ENCODE measurements around the gene CAMK1G. TPM values are rescaled to one million over a fixed set of nuclear protein-coding genes. Genes with fewer than 3 reads are reported as not detected.
A peak's percentile ranks its signal among the peaks of the same experiment; 100 is the strongest.

The CAMK1G gene
- total and polyA plus RNA-seq, 5 donors from 2014 or later: not detected

- H3K9me3 ChIP-seq (ENCODE audit: control insufficient read depth in 2 of 2, low read length in 2 of 2): no peaks in the 10 kb centered on the region
- peaks cover 46% of the 10 kb centered on the region for H3K27me3 ChIP-seq (ENCODE audit: control insufficient read depth, insufficient read depth, low read length)
- no peaks in the 10 kb centered on the region for H3K4me1 ChIP-seq (ENCODE audit: control insufficient read depth, insufficient read depth, low read length, poor library complexity, severe bottlenecking)
- peaks cover 0 to 3% (median 0%) of the 10 kb centered on the region in 7 donors for H3K9me3 Mint-ChIP-seq
- no peak for DNase-seq
- H3K4me1 Mint-ChIP-seq: no peaks in the 10 kb centered on the region
- H3K4me3 ChIP-seq (ENCODE audit: low read depth, low read length): no peak overlapping the region
- H3K27ac ChIP-seq (ENCODE audit: insufficient read depth, low read length, poor library complexity, severe bottlenecking): no peak overlapping the region
- no peaks in the 10 kb centered on the region for H3K36me3 ChIP-seq (ENCODE audit: control insufficient read depth, insufficient read depth, low read length)
- no peak overlapping the region for H3K4me3 Mint-ChIP-seq
- no peaks in the 10 kb centered on the region for H3K36me3 Mint-ChIP-seq
- peaks cover 35% of the 10 kb centered on the region for H3K27me3 Mint-ChIP-seq
- H3K27ac Mint-ChIP-seq: no peak overlapping the region
- ATAC-seq (ENCODE audit: low read depth in 2 of 2): no peak
Measured at GRCh38 chr1:209585197-209585596, 1.7 kb downstream of the CAMK1G start.

GRCh38 chr1:209585672-209586071 is 2.2 kb downstream of the CAMK1G start:
- H3K4me1 Mint-ChIP-seq: no peaks in the 10 kb centered on the region
- DNase-seq (no peak), ATAC-seq (ENCODE audit: low read depth in 2 of 2) (no peak)
- peaks cover 40% of the 10 kb centered on the region for H3K27me3 Mint-ChIP-seq
- H3K36me3 ChIP-seq (ENCODE audit: control insufficient read depth, insufficient read depth, low read length): no peaks in the 10 kb centered on the region
- H3K9me3 Mint-ChIP-seq: peaks cover 0 to 3% (median 0%) of the 10 kb centered on the region in 7 donors
- no peaks in the 10 kb centered on the region for H3K36me3 Mint-ChIP-seq
- no peaks in the 10 kb centered on the region for H3K9me3 ChIP-seq (ENCODE audit: control insufficient read depth in 2 of 2, low read length in 2 of 2)
- peak overlapping the region in 1 of 4 donors; percentile 27 for H3K4me3 Mint-ChIP-seq
- H3K27me3 ChIP-seq (ENCODE audit: control insufficient read depth, insufficient read depth, low read length): peaks cover 43% of the 10 kb centered on the region
- H3K27ac ChIP-seq (ENCODE audit: insufficient read depth, low read length, poor library complexity, severe bottlenecking): no peak overlapping the region
- no peak overlapping the region for H3K4me3 ChIP-seq (ENCODE audit: low read depth, low read length)
- no peak overlapping the region for H3K27ac Mint-ChIP-seq
- H3K4me1 ChIP-seq (ENCODE audit: control insufficient read depth, insufficient read depth, low read length, poor library complexity, severe bottlenecking): no peaks in the 10 kb centered on the region

- no peaks in the 10 kb centered on the region for H3K36me3 Mint-ChIP-seq
- H3K9me3 ChIP-seq (ENCODE audit: control insufficient read depth in 2 of 2, low read length in 2 of 2): no peaks in the 10 kb centered on the region
- H3K9me3 Mint-ChIP-seq: peaks cover 0 to 3% (median 0%) of the 10 kb centered on the region in 7 donors
- no peaks in the 10 kb centered on the region for H3K4me1 Mint-ChIP-seq
- H3K27me3 Mint-ChIP-seq: peaks cover 46% of the 10 kb centered on the region
- H3K4me3 Mint-ChIP-seq: no peak overlapping the region
- H3K36me3 ChIP-seq (ENCODE audit: control insufficient read depth, insufficient read depth, low read length): no peaks in the 10 kb centered on the region
- peaks cover 39% of the 10 kb centered on the region for H3K27me3 ChIP-seq (ENCODE audit: control insufficient read depth, insufficient read depth, low read length)
- peak overlapping the region in 1 of 3 donors; percentile 29 for H3K27ac Mint-ChIP-seq
- no peaks in the 10 kb centered on the region for H3K4me1 ChIP-seq (ENCODE audit: control insufficient read depth, insufficient read depth, low read length, poor library complexity, severe bottlenecking)
- no peak overlapping the region for H3K4me3 ChIP-seq (ENCODE audit: low read depth, low read length)
- DNase-seq: no peak
- ATAC-seq (ENCODE audit: low read depth in 2 of 2): no peak
- no peak overlapping the region for H3K27ac ChIP-seq (ENCODE audit: insufficient read depth, low read length, poor library complexity, severe bottlenecking)
Measured at GRCh38 chr1:209586221-209586740, 2.8 kb downstream of the CAMK1G start.

- H3K4me3 ChIP-seq (ENCODE audit: low read depth, low read length): no peak overlapping the region
- no peaks in the 10 kb centered on the region for H3K36me3 Mint-ChIP-seq
- ATAC-seq (ENCODE audit: low read depth in 2 of 2) (no peak), DNase-seq (no peak)
- peaks cover 50% of the 10 kb centered on the region for H3K27me3 Mint-ChIP-seq
- H3K27ac ChIP-seq (ENCODE audit: insufficient read depth, low read length, poor library complexity, severe bottlenecking): no peak overlapping the region
- H3K36me3 ChIP-seq (ENCODE audit: control insufficient read depth, insufficient read depth, low read length): no peaks in the 10 kb centered on the region
- peaks cover 0 to 3% (median 0%) of the 10 kb centered on the region in 7 donors for H3K9me3 Mint-ChIP-seq
- H3K9me3 ChIP-seq (ENCODE audit: control insufficient read depth in 2 of 2, low read length in 2 of 2): no peaks in the 10 kb centered on the region
- no peak overlapping the region for H3K4me3 Mint-ChIP-seq
- H3K27ac Mint-ChIP-seq: no peak overlapping the region
- H3K4me1 Mint-ChIP-seq: no peaks in the 10 kb centered on the region
- H3K27me3 ChIP-seq (ENCODE audit: control insufficient read depth, insufficient read depth, low read length): peaks cover 29% of the 10 kb centered on the region
- no peaks in the 10 kb centered on the region for H3K4me1 ChIP-seq (ENCODE audit: control insufficient read depth, insufficient read depth, low read length, poor library complexity, severe bottlenecking)
Measured at GRCh38 chr1:209587789-209588188, 4.3 kb downstream of the CAMK1G start.

GRCh38 chr1:209589440-209589839 is 5.9 kb downstream of the CAMK1G start:
- H3K27ac ChIP-seq (ENCODE audit: insufficient read depth, low read length, poor library complexity, severe bottlenecking): no peak overlapping the region
- no peaks in the 10 kb centered on the region for H3K4me1 ChIP-seq (ENCODE audit: control insufficient read depth, insufficient read depth, low read length, poor library complexity, severe bottlenecking)
- no peaks in the 10 kb centered on the region for H3K9me3 ChIP-seq (ENCODE audit: control insufficient read depth in 2 of 2, low read length in 2 of 2)
- ATAC-seq (ENCODE audit: low read depth in 2 of 2): no peak
- no peak overlapping the region for H3K4me3 Mint-ChIP-seq
- no peaks in the 10 kb centered on the region for H3K4me1 Mint-ChIP-seq
- H3K36me3 Mint-ChIP-seq: no peaks in the 10 kb centered on the region
- DNase-seq: no peak
- peaks cover 57% of the 10 kb centered on the region for H3K27me3 Mint-ChIP-seq
- no peak overlapping the region for H3K27ac Mint-ChIP-seq
- H3K27me3 ChIP-seq (ENCODE audit: control insufficient read depth, insufficient read depth, low read length): peaks cover 20% of the 10 kb centered on the region
- no peaks in the 10 kb centered on the region for H3K36me3 ChIP-seq (ENCODE audit: control insufficient read depth, insufficient read depth, low read length)
- peaks cover 0 to 3% (median 0%) of the 10 kb centered on the region in 7 donors for H3K9me3 Mint-ChIP-seq
- H3K4me3 ChIP-seq (ENCODE audit: low read depth, low read length): no peak overlapping the region

- DNase-seq (no peak), ATAC-seq (ENCODE audit: low read depth in 2 of 2) (no peak)
- peaks cover 0 to 3% (median 0%) of the 10 kb centered on the region in 7 donors for H3K9me3 Mint-ChIP-seq
- no peak overlapping the region for H3K27ac Mint-ChIP-seq
- H3K27me3 ChIP-seq (ENCODE audit: control insufficient read depth, insufficient read depth, low read length): peaks cover 17% of the 10 kb centered on the region
- no peak overlapping the region for H3K27ac ChIP-seq (ENCODE audit: insufficient read depth, low read length, poor library complexity, severe bottlenecking)
- no peak overlapping the region for H3K4me3 Mint-ChIP-seq
- no peaks in the 10 kb centered on the region for H3K4me1 Mint-ChIP-seq
- no peaks in the 10 kb centered on the region for H3K36me3 ChIP-seq (ENCODE audit: control insufficient read depth, insufficient read depth, low read length)
- H3K4me3 ChIP-seq (ENCODE audit: low read depth, low read length): no peak overlapping the region
- H3K27me3 Mint-ChIP-seq: peaks cover 57% of the 10 kb centered on the region
- H3K36me3 Mint-ChIP-seq: no peaks in the 10 kb centered on the region
- no peaks in the 10 kb centered on the region for H3K4me1 ChIP-seq (ENCODE audit: control insufficient read depth, insufficient read depth, low read length, poor library complexity, severe bottlenecking)
- H3K9me3 ChIP-seq (ENCODE audit: control insufficient read depth in 2 of 2, low read length in 2 of 2): no peaks in the 10 kb centered on the region
Measured at GRCh38 chr1:209589863-209590262, 6.3 kb downstream of the CAMK1G start.

- Histone ChIP-seq H3K9me3 (ENCODE audit: control insufficient read depth in 2 of 2, low read length in 2 of 2) (no peaks in the 10 kb centered on the region), H3K4me1 (ENCODE audit: control insufficient read depth, insufficient read depth, low read length, poor library complexity, severe bottlenecking) (no peaks in the 10 kb centered on the region), H3K27me3 (ENCODE audit: control insufficient read depth, insufficient read depth, low read length) (peaks cover 12% of the 10 kb centered on the region), H3K36me3 (ENCODE audit: control insufficient read depth, insufficient read depth, low read length) (no peaks in the 10 kb centered on the region), H3K27ac (ENCODE audit: insufficient read depth, low read length, poor library complexity, severe bottlenecking) (no peak overlapping the region), H3K4me3 (ENCODE audit: low read depth, low read length) (no peak overlapping the region)
- peaks cover 60% of the 10 kb centered on the region for H3K27me3 Mint-ChIP-seq
- no peak overlapping the region for H3K4me3 Mint-ChIP-seq
- no peaks in the 10 kb centered on the region for H3K4me1 Mint-ChIP-seq
- no peak overlapping the region for H3K27ac Mint-ChIP-seq
- peaks cover 0 to 3% (median 0%) of the 10 kb centered on the region in 7 donors for H3K9me3 Mint-ChIP-seq
- no peaks in the 10 kb centered on the region for H3K36me3 Mint-ChIP-seq
- no peak for DNase-seq
- ATAC-seq (ENCODE audit: low read depth in 2 of 2): no peak
Measured at GRCh38 chr1:209590405-209590804, 6.9 kb downstream of the CAMK1G start.

- no peak overlapping the region for H3K27ac ChIP-seq (ENCODE audit: insufficient read depth, low read length, poor library complexity, severe bottlenecking)
- Mint-ChIP-seq H3K36me3 (no peaks in the 10 kb centered on the region), H3K9me3 (peaks cover 0 to 3% (median 0%) of the 10 kb centered on the region in 7 donors), H3K27me3 (peaks cover 48% of the 10 kb centered on the region), H3K4me3 (no peak overlapping the region), H3K27ac (no peak overlapping the region), H3K4me1 (no peaks in the 10 kb centered on the region)
- ATAC-seq (ENCODE audit: low read depth in 2 of 2) (no peak), DNase-seq (no peak)
- H3K4me1 ChIP-seq (ENCODE audit: control insufficient read depth, insufficient read depth, low read length, poor library complexity, severe bottlenecking): no peaks in the 10 kb centered on the region
- peaks cover 1% of the 10 kb centered on the region for H3K27me3 ChIP-seq (ENCODE audit: control insufficient read depth, insufficient read depth, low read length)
- H3K36me3 ChIP-seq (ENCODE audit: control insufficient read depth, insufficient read depth, low read length): no peaks in the 10 kb centered on the region
- no peaks in the 10 kb centered on the region for H3K9me3 ChIP-seq (ENCODE audit: control insufficient read depth in 2 of 2, low read length in 2 of 2)
- no peak overlapping the region for H3K4me3 ChIP-seq (ENCODE audit: low read depth, low read length)
Measured at GRCh38 chr1:209593747-209594146, 10.2 kb downstream of the CAMK1G start.

Data from CD4-positive, CD25-positive, alpha-beta regulatory T cell (primary cell).